GM23338 (cell line): ENCODE data around the gene KRT71. TPM values are rescaled to one million over a fixed set of nuclear protein-coding genes. Genes with fewer than 3 reads are reported as not detected.

Source experiments
- ATAC-seq: fragments of 200-7000 bp; cut with Tn5 transposase; 3 replicates; pipeline ENCODE4 v1.9.1; 2020
- DNase-seq: peaks from one replicate; pipeline ENCODE4 v3.0.0-alpha.2; 2015; ENCODE audit warnings: low spot score
- H2AFZ ChIP-seq: fragments of 200-600 bp; sonication (generic); 2 replicates; pipeline ENCODE4 v1.8.0; 2016; ENCODE audit warnings: antibody characterized with exemption, mild to moderate bottlenecking, moderate library complexity
- H3F3A ChIP-seq: fragments of 200-600 bp; sonication (generic); replicated peaks from 2 replicates; pipeline ENCODE4 v1.8.0; 2017; ENCODE audit warnings: antibody characterized with exemption, mixed run types, low read depth
- H3K27ac ChIP-seq: fragments of 200-600 bp; sonication (generic); 2 replicates; pipeline ENCODE4 v1.6.1; 2016; ENCODE audit warnings: low read depth
- H3K27me3 ChIP-seq: fragments of 200-600 bp; sonication (generic); 2 replicates; pipeline ENCODE4 v1.8.0; 2016; ENCODE audit warnings: mild to moderate bottlenecking, mixed run types, moderate library complexity; ENCODE audit not compliant: insufficient read depth
- H3K36me3 ChIP-seq: fragments of 200-600 bp; sonication (generic); 2 replicates; pipeline ENCODE4 v1.8.0; 2016; ENCODE audit warnings: mild to moderate bottlenecking; ENCODE audit not compliant: insufficient read depth
- H3K4me1 ChIP-seq: fragments of 200-600 bp; sonication (generic); 2 replicates; pipeline ENCODE4 v1.8.0; 2016; ENCODE audit warnings: mild to moderate bottlenecking, moderate library complexity; ENCODE audit not compliant: insufficient read depth
- H3K4me2 ChIP-seq: fragments of 200-600 bp; sonication (generic); 2 replicates; pipeline ENCODE4 v1.7.1; 2017; ENCODE audit warnings: mixed run types
- H3K4me3 ChIP-seq: fragments of 200-600 bp; sonication (generic); 2 replicates; pipeline ENCODE4 v1.6.1; 2016; ENCODE audit warnings: mixed run types
- H3K79me2 ChIP-seq: fragments of 200-600 bp; sonication (generic); replicated peaks from 2 replicates; pipeline ENCODE4 v1.8.0; 2017; ENCODE audit warnings: mild to moderate bottlenecking; ENCODE audit not compliant: insufficient read depth
- H3K9me2 ChIP-seq: fragments of 200-600 bp; sonication (generic); 2 replicates; pipeline ENCODE4 v1.8.0; 2017; ENCODE audit not compliant: insufficient read depth
- H4K20me1 ChIP-seq: fragments of 200-600 bp; sonication (generic); replicated peaks from 2 replicates; pipeline ENCODE4 v1.8.0; 2017; ENCODE audit warnings: mild to moderate bottlenecking; ENCODE audit not compliant: insufficient read depth
- H3K27ac Mint-ChIP-seq: 2 replicates; pipeline ENCODE4 v1.8.0; 2020; ENCODE audit warnings: inconsistent platforms, mild to moderate bottlenecking, moderate library complexity, mixed read lengths
- H3K27me3 Mint-ChIP-seq: 3 replicates; pipeline ENCODE4 v1.8.0; 2022; ENCODE audit warnings: low read depth, mild to moderate bottlenecking, moderate library complexity, mixed read lengths, inconsistent platforms; ENCODE audit not compliant: insufficient read depth, poor library complexity
- H3K36me3 Mint-ChIP-seq: 3 replicates; pipeline ENCODE4 v1.8.0; 2021; ENCODE audit warnings: low read depth, mild to moderate bottlenecking, inconsistent platforms, moderate library complexity, mixed read lengths
- H3K4me1 Mint-ChIP-seq: 3 replicates; pipeline ENCODE4 v1.8.0; 2020; ENCODE audit warnings: mild to moderate bottlenecking, inconsistent platforms, mixed read lengths
- H3K4me3 Mint-ChIP-seq: 3 replicates; pipeline ENCODE4 v1.8.0; 2021; ENCODE audit warnings: moderate library complexity, mild to moderate bottlenecking, inconsistent platforms, mixed read lengths
- H3K9me3 Mint-ChIP-seq: 3 replicates; pipeline ENCODE4 v1.8.0; 2020; ENCODE audit warnings: moderate library complexity, mild to moderate bottlenecking, inconsistent platforms, mixed read lengths
- CTCF ChIP-seq, 2 experiments: fragments of 200-600 bp in 1 of 2; sonication (generic) in 1 of 2; conservative IDR thresholded peaks; 2 replicates each; pipeline versions ENCODE4 v1.5.1 to v1.6.1; 2016 to 2017; ENCODE audit warnings: antibody characterized with exemption in 2 of 2, low read depth in 2 of 2, mild to moderate bottlenecking in 2 of 2, moderate library complexity in 1 of 2
- EZH2 ChIP-seq: fragments of 200-600 bp; sonication (generic); IDR thresholded peaks from one replicate; pipeline ENCODE4 v1.8.0; 2017; ENCODE audit warnings: antibody characterized with exemption, mild to moderate bottlenecking, low read depth; ENCODE audit not compliant: unreplicated experiment
- EZH2phosphoT487 ChIP-seq: fragments of 200-600 bp; sonication (generic); IDR thresholded peaks from one replicate; pipeline ENCODE4 v1.8.1; 2018; ENCODE audit warnings: antibody characterized with exemption; ENCODE audit not compliant: unreplicated experiment
- NANOG ChIP-seq: IDR thresholded peaks from 2 replicates; pipeline ENCODE4 v1.6.1; 2016; ENCODE audit warnings: antibody characterized with exemption, borderline replicate concordance
- POLR2AphosphoS5 ChIP-seq: IDR thresholded peaks from 2 replicates; pipeline ENCODE4 v1.6.1; 2016; ENCODE audit warnings: antibody characterized with exemption, low read depth
- REST ChIP-seq: IDR thresholded peaks from one replicate; pipeline ENCODE4 v1.6.1; 2018; ENCODE audit warnings: antibody characterized with exemption; ENCODE audit not compliant: unreplicated experiment
- STAT1 ChIP-seq: IDR thresholded peaks from one replicate; pipeline ENCODE4 v1.6.1; 2016; ENCODE audit warnings: antibody characterized with exemption; ENCODE audit not compliant: unreplicated experiment
- ZNF331 ChIP-seq: fragments of 250-450 bp; sonication (Bioruptor Pico); IDR thresholded peaks from 2 replicates; pipeline ENCODE4 v1.5.0; 2020; ENCODE audit warnings: low read depth, mild to moderate bottlenecking, moderate library complexity
- ZNF462 ChIP-seq: fragments of 250-450 bp; sonication (Bioruptor Pico); IDR thresholded peaks from 2 replicates; pipeline ENCODE4 v1.5.0; 2020; ENCODE audit warnings: mild to moderate bottlenecking, moderate library complexity
- polyA plus RNA-seq: library from polyadenylated mRNA; unstranded; fragments of >200 nt; fragmentation: Nextera tagmentation; extraction: Ambion mirVana; gene quantifications from 2 replicates; pipeline ENCODE4 v1.2.1, GENCODE V29; 2016
- total RNA-seq: library from RNA; depleted of rRNA; stranded (reverse); fragments of >200 nt; shearing (Covaris generic); gene quantifications from 2 replicates; pipeline ENCODE4 v1.2.3, GENCODE V29; 2014

Gene KRT71
- total and polyA plus RNA-seq, 2 experiments from 2014 or later, result not detected

DNA sequence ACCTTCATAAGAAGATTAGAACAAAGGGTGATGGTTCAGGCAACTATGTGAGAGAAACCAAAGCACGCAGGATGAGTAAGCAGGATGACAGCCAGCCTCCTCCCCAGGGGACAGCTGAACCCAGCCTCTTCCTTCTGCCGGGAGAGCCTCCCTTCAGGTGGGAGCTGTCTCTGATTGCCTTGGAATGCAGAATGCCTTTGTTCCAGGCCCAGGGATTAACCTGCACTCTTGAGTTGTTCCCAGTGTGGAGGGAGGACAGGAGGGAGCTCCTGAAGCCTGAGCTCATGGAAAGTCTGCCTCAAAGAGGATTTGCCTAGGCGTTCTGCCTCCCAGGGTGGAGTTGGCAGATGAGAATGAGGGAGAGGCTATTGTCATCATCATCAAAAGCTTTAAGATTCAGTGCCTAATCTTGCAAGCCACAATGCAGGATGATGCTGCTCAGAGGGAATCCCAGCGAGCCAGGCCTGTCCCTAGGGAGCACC is 56.3 kb downstream of the KRT71 start:
- no peaks in the 10 kb centered on the region for H3F3A ChIP-seq
- no peaks in the 10 kb centered on the region for H4K20me1 ChIP-seq
- Mint-ChIP-seq H3K27ac (peak overlapping the region; percentile 69; the same call in 1 of the 2 replicates), H3K9me3 (no peaks in the 10 kb centered on the region; the same call in 1 of the 3 replicates), H3K4me3 (no peak overlapping the region), H3K36me3 (no peaks in the 10 kb centered on the region), H3K4me1 (peaks cover 26% of the 10 kb centered on the region), H3K27me3 (peaks cover 15% of the 10 kb centered on the region)
- DNase-seq (peak; percentile 55), ATAC-seq (peak; percentile 90)
- H3K4me1 ChIP-seq, result peaks cover 19% of the 10 kb centered on the region
- H3K27ac ChIP-seq, result no peak overlapping the region
- H2AFZ ChIP-seq, result no peak overlapping the region
- no peaks in the 10 kb centered on the region for H3K36me3 ChIP-seq
- TF ChIP-seq EZH2phosphoT487, result no peak
- TF ChIP-seq POLR2AphosphoS5, result no peak
- TF ChIP-seq ZNF331, result no peak
- TF ChIP-seq CTCF (conservative IDR thresholded peaks at IDR 0.05; ENCODE audit: low read depth in 2 of 2), result no peak
- TF ChIP-seq NANOG, result no peak
- TF ChIP-seq EZH2, result no peak
- peak; percentile 83 for TF ChIP-seq ZNF462 (CRISPR knock-in tag)
- TF ChIP-seq STAT1, result no peak
- TF ChIP-seq REST, result no peak
- no peaks in the 10 kb centered on the region for H3K9me2 ChIP-seq
- H3K79me2 ChIP-seq, result no peaks in the 10 kb centered on the region
- no peak overlapping the region for H3K4me3 ChIP-seq
- peak overlapping the region; percentile 43; the same call in 1 of the 2 replicates for H3K4me2 ChIP-seq
- H3K27me3 ChIP-seq, result no peaks in the 10 kb centered on the region
